DMS79 treated with DMSO at 0.1 percent for 48 hours (cell line): ENCODE measurements around the gene FGF4.
"Not testable (repeated sequence)": the region's sequence is repeated elsewhere in the genome, so short reads cannot be mapped to it uniquely, and the experiment has no call there.

Experiments used
- DNase-seq: peaks from one replicate; lab custom pipeline; 2025; lab: John Stamatoyannopoulos, UW

Gene FGF4

DNA sequence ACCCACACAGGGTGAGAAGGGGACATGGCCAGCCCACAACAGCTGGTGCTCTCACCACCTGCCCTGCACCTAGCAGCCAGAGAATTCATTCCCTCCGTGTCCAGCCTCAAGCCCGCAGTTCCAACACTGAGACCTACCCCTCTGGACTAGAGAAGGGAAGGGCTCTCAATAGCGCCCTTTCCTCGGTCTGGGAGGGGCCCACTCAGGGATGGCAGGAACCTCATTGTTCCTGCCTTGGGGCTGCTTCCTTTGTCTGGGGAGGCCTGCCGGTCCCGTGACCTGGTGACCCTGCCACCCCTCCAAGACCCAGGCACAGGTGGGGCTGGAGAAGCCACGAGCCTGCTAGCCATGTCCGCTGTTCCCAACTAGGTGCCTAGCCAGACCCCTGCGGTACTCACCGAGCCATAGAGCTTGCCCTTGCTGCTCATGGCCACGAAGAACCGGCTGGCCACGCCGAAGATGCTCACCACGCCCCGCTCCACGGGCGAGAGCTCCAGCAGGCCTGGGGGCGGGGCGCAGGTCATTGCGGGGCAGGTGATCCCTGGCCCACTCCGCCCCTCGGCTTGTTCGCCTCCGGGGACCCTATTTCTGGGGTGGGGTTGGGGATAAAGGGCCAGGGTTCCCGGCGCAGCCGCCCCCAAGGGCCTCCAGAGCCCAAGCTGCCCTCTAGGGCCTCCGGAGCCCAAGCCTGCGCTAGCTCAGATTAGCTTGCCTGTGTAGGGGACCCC is 1.4 kb downstream of the FGF4 start:
- no peak for DNase-seq

DNA sequence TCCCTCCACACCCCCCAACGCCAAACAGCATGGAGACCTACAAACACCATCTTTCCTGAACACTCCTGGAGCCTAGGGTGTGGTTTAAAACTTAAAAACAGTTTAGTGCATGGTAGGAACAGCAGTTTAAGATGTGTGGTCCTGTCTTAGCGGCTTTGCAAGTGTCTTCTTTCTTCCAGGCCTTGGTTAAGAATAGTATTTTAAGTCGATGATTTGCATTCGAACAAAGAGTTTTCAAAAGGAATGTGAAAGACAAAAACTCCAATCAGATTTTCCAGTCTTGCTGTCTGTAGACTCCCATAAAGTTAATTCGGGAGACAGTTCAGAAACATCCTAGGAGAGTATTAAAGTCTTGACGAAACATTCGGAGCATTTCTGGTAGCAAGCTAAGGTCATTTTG is 3.7 kb downstream of the FGF4 start:
- DNase-seq: no peak

DNA sequence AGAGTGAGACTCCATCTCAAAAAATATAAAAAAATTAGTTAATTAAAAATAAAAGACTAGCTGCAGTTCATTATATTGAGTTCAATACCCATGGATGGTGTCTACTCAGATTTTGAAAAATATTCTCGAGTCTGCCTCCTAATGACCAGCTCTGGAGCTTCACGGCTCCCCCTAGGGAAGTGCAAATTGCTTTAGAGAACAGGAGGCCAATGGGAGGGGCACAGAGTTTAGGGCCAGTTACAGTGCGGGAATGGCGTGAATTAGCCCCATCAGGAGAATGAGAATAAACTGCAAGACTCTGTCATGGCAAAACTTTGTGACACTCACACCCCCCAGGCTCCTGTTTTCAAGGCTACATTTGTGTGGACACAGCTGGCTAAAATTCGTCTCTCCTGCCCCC is 4.6 kb downstream of the FGF4 start:
- no peak for DNase-seq

DNA sequence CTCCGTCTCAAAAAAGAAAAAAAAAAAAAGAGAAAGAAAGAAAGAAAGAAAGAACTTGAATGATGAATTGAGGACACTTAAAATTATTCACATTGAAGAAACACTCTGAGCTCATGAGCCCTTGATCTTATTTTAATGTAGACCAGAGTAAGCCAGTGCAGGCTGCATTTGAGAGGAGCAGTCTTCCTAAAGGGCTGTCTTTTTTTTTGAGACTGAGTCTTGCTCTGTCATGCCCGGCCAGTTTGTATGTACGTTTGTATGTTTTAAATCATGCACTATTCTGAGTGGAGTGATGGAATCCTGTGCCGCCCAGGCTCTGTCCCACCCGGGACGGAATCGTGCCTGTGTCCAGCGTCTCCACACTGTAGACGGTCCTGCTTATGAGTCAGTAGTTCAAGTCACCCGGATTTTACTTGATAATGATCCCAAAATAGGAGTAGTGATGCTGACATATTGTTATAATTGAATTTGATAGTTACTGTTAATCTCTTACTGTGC is 9.6 kb downstream of the FGF4 start:
- no peak for DNase-seq

DNA sequence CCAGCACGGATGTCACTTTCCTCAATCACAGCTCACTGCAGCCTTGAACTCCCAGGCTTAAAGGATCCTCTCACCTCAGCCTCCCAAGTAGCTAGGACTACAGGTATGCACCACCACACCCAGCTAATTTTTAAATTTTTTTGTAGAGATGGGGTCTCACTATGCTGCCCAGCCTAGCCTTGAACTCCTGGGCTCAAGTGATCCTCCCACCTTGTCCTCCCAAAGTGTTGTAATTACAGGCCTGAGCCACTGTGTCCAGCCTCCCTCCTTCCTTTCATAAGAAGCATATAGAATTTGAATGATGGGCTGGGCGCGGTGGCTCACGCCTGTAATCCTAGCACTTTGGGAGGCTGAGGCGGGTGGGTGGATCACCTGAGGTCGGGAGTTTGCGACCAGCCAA is 10.2 kb downstream of the FGF4 start:
- not testable (repeated sequence) for DNase-seq

DNA sequence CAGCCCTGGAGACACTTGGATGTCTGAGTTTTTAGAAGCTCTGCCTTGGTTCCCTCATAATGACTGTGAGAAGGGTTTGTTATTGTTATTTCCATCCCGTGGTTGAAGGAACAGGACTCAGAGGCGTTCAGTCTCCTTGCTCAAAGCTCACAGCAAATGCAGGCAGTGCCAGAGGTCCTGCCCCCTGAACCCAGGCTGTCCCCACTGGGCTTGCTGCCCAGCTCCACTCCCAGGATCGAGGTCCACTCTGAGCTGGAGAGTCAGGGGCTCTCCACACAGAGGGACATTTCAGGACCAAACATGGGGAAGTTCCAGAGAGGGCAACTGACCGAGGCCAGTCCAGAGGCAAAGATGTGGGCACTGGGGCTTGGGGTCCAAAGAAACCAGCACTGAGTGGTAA is 14.8 kb downstream of the FGF4 start:
- DNase-seq: no peak

DNA sequence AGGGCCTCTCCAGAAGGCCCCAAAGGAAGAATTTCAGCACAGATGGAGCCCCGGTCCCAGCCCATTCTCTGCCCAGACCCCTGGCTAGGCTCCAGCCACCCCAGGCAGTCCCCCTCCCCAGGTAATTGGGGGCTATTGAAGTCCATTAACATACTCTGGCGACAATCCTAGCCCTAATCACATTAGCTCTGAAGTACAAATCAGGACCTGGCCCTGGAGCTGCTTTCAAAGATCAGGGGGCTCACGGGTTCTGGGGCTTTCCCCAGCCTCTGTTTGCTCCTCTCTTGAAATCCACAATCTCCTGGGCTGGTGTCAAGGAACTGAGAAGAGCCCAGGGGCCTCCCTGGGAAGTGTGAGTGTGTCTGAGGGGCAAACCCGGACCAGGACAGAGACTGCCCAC is 22.3 kb downstream of the FGF4 start:
- DNase-seq: no peak

DNA sequence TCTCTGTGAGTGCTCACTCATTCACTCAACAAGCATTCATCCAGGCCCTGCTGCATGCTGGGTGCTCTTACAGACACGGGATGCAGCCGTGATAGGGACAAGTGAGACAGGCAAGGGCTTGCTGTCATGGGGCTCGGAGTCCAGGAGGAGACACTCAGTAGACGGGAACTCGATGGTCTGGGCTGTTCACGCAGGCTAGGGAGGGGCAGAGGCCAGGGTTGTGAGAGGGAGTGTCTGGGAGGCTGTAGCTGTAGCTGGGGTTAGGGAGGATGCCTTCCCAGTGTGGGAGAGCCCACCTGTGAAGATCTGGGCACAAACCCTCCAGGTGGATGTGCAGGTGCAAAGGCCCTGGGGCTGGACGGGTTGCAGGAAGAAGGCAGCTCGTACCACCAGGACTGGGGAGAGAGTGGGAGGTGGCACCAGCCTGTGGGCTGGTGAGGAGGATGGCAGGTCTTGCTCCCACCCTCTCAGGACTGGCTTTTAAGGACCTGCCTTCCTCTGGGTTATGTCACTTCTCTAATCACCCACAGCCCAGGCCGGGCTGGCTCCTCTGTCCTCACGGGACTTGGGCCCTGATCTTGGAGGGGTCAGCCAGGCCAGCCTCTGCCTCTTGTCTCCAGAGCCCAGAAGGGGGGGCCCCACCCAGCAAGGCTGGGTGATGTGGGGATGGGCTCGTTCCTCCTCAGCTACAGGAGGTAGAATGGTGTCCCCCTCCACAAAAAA is 24.1 kb downstream of the FGF4 start:
- no peak for DNase-seq

DNA sequence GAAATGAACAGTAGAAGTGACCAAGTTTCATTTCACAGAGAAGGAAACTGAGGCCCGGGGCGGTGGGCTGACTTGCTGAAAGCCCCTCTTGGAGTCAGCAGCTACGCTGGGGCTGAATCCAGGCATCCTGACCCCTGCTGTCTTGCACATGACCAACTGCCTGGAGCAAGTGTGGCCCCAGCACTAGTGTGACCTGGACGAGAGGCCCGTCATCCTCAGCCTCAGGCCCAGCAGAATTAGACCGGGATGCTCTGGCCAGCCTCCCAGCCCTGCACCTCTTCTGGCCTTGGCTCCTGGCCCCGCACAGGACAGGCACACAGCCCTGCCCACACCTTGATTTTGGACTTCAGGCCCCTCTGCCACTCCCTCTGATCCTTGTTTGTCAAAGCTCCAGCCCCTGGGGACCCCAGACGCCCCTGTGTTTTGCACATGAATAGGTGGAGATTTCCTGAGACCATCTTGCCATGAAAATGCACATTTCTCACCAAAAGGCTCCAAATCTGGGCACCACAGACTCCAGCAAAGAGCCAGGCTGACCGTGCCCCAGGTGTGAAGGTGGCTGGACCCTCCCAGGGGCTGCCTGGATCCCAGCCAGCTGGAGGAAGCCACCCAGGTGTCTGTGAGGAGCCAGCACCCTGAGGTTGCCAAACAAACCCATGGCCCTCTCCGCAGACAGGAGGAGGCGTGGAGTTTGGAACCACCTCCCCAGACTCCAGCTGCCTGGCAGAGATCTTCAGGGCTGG is 24.9 kb downstream of the FGF4 start:
- no peak for DNase-seq

DNA sequence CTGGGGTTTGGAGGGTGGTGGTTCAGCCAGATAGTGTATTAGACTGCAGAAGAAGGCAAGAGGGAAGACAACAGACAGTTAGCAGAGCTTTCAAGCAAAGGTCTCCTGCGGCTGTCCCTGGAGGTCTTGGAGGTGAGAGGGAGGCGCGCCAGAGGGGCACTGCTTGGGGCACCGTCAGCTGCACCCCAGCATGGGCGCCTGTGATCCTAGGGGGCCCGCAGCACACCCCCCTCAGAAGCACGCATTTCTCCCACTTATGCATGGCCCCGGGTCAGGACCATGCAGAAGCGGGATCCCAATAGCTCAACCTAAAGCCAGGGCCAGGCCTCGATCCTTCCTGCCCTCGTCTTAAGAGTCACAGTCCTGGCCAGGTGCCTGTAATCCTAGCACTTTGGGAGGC is 26.5 kb downstream of the FGF4 start:
- no peak for DNase-seq

DNA sequence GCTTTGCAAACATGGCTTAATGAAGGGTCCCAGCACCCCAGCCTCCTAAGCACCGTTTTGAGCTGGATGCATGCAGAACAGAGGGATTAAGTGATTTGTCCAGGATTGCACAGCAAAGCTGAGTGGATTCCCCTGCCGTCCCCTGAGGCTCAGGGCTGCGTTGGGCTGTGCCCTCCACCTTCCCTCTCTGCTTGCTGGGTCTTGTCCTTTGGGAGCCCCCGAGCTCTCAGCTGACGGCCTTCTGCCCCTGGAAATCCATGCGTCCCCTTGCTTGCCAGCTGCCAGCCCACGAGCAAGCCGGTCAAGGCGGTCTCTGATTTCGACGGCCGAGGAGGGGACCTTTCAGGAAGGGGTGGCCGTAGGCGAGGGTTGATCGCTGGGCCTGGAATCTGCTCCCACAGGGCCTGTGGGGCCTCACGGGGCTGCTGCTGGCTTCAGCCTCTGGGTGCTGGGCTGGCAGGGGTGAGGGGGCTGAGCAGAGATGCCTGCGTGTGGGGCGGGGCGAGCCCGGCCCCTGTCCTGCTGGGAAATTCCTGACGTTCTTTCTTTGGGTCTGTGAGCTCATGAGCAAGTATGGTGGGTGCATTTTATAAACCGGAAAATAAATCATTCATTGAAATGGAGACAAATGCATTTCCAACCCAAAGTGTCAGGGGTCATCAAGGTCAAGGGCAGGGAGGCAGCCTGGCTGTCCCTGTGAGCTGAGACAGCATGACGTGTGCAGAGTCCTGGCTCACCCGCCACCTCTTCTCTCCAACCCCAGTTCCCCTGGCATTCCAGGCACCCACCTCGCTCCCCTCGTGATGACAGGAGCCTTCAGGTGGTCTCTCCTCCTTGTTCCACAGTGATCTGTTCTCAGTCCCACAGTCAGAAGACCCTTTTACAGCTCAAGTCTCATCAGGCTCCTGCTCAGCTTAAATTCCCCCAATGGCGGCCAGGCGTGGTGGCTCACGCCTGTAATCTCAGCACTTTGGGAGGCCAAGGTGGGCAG is 28.1 kb downstream of the FGF4 start:
- DNase-seq: no peak

DNA sequence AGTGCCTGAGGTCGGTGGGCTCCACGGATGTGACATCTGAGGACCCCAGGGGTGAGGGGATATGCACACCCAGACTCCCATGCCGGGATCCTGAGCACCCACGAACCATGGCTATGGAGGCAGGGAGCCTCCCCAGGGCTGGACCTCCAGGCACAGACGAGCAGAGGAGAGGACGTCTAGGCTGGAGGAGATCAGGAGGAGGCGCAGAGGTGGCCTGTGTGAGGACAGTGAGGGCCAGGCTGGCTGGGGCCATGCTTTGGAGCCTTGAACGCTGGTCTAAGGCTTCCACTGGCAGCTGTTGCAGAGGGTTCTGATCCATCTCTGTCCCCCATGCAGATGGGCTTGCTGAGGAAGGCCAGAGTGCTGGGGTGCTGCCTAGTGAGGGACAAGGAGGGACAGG is 29.0 kb downstream of the FGF4 start:
- DNase-seq: no peak

DNA sequence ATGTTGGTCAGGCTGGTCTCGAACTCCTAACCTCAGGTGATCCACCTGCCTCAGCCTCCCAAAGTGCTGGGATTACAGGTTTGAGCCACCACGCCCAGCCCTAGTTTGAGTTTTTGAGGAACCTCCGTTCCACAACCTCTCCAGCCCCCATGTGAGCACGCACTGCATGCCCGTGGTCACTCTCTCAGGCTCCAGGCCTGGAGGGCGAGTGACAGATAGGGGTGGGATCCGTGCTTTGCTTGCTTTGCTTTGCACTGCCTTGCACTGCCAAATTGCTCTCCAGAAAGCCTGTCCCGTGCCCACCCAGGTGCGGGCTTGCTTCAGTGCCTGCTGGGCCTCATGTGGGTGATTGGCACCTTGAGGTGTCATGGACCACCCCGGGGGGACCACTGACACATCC is 29.9 kb downstream of the FGF4 start:
- DNase-seq: no peak

DNA sequence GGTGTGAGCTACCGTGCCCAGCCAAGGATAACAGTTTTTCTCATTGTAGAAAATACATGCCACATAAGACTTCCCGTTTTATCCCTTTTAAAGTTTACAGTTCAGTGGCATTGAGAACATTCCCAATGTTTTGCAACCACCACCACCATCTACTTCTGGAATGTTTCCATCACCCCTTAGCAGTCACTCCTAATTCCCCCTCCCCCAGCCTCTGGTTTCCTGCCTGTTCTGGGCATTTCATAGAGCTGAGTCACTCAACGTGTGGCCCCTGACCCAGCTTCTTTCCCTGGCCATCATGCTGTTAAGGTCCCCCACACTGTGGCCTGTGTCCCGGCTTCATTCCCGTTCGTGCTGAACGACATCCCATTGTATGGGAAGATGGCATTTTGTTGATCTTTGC is 30.7 kb downstream of the FGF4 start:
- no peak for DNase-seq

DNA sequence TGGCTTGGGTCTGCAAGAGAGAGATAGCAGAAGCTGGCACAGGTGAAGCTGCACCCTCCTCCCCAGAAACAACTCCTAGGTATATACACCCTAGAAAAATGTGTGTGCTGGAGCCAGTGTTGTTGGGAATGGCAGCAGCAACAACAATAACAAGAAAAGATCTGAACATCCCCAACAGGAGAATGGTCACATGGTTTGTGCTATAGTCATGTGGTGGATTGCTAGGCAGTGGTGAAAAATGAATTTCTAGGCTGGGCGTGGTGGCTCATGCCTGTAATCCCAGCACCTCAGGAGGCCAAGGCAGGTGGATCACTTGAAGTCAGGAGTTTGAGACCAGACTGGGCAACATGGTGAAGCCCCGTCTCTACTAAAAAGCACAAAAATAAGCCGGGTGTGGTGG is 40.3 kb downstream of the FGF4 start:
- DNase-seq: no peak

DNA sequence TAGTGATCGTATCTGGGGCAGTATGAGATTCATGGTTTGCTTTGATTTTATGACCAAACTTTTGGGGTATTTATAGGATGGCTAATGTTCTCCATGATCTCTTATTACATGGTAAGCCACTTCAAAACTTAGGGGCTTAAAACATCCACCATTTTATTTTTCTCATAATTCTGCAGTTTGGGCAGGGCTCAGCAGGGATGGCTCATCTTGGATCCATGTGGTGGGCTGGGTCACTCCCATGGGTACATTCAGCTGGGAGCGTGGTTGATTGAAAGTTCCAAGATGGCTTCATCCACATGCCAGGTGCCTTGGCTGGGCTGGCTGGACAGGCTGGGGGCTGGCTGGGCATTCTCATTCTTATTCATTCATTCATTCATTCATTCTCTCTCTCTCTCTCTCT is 40.8 kb downstream of the FGF4 start:
- DNase-seq: no peak

DNA sequence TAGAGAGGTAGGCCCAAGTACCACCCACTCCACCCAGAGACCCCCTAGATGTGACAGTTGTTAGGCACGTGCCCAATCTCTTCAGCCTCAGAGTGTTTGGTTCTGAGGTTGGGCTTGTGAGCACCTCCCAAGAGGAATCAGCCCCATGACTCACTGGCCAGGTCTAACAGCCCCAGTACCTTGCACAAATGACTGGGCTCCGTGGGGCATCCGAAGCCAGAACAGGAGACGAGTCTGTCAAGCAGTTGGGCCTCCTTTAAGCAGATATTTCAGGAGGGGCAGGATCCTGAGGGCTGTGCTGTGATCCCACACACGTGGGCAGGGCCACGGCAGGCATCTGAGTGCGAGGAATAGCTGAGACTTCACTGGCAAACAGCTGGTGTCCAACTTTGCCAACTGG is 42.2 kb downstream of the FGF4 start:
- no peak for DNase-seq

DNA sequence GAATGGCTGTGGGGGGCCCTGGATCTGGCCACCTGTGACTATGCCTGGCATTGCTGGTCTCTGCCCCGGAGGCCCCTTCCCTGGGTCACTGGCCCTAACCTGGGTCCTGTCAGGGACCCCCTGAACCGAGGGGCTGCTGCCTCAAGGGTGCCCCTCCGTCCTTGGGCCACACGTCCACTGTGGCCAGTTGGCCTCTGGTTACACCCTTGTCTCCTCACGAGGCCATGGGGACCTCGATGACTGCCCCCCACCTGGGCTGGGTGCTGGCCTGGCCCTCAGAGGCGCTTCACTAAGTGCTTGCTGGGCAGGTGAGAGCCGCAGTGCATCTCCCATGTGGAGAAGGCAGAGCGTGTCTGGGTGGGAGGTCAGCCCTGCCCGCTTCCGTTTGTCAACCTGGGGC is 44.0 kb downstream of the FGF4 start:
- no peak for DNase-seq

DNA sequence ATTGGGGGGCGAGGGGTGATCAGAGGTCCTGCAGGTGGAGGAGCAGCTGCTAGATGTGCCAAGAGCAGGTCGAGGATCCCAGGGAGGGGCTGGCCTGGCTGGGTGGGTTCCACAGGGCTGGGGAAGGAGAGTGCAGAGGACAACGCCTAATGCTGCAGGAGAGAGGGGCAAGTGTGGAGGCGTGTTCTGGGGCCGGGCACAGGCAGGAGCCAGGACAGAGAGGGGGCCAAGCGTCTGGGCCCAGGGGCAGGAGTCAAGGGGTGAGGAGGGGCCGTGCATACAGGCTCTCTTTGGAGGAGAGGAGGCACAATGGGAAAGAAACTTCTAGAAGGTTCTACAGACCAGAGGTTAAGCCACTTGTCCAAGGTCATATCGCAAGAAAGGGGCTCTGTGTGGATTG is 44.6 kb downstream of the FGF4 start:
- no peak for DNase-seq

DNA sequence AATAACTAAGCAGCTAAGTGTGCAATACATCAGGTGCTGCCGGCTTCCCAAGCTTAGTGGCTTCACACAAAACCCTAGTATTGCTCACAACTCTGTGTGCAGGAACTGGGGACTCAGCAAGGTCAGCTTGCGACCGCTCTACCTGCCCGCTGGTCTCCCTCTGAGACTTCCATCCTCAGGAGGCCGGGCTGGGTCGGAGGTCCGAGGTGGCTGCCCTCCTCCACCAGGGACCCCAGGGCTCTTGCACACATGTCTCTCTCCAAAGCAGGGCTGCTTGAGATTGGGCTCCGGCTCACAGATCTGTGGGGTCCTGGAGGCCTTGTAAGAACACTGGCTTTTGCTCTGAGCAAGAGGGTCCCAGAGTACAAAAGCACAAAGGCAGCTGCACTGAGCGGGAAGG is 45.9 kb downstream of the FGF4 start:
- DNase-seq: no peak

DNA sequence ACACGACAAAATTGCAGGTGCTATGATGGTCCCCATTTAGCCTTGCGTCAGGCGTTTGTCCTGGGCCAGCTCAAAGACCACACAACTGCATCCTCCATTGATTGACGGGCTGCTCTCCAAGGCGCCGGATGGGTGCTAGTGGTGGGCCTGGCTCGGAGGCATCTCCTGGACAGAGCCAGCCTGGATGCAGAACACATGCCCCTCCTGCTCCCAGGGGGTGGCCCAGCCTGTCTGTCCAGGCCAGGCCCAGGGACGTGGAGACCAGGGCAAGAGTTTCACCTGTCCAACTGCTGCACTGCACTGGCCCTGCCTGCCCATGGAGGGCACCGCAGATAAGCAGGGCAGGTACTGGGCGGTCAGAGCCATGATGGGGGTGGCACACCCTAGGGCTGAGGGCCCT is 47.9 kb downstream of the FGF4 start:
- DNase-seq: no peak

DNA sequence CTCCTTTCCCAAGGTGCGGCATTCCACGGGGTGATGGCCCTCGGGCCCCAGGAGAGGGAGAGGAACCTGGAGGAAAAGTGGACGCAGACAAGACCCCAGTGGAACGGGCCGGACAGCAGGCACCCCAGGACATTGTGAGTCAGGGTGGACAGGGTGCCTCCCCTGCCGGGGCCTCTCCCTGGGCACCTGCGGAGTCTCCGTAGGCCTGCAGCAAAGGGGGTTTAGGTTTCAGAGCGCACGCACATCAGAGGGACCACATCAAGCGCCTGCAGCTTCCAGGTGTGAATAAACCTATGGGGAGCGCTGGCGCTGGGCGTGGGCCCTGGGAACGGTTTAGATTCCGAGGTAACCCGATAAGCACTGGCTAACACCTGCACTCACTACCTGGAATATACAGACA is 48.7 kb downstream of the FGF4 start:
- DNase-seq: no peak
